ENCODE measurements around the gene ZYG11B. TPM values are rescaled to one million over a fixed set of nuclear protein-coding genes. Genes with fewer than 3 reads are reported as not detected.
"Not testable (repeated sequence)": the region's sequence is repeated elsewhere in the genome, so short reads cannot be mapped to it uniquely, and the experiment has no call there.

ZYG11B gene
- total RNA-seq, 1 donor from 2014 or later: 17.3 TPM

- TF ChIP-seq CTCF (IDR thresholded peaks at IDR 0.05): no peak
Observed at GRCh38 chr1:52686830-52687229, 39.4 kb upstream of the ZYG11B start.

GRCh38 chr1:52691821-52692220, 34.4 kb upstream of the ZYG11B start:
- POLR2A ChIA-PET: no interaction called here
- H3K9me3 Mint-ChIP-seq: no peaks in the 10 kb centered on the region
- TF ChIP-seq CTCF (IDR thresholded peaks at IDR 0.05): no peak
- H3K4me3 Mint-ChIP-seq: no peak overlapping the region
- H3K36me3 Mint-ChIP-seq (ENCODE audit: low read depth): peaks cover 37% of the 10 kb centered on the region
- intact Hi-C loops (cut with micrococcal nuclease): no loop called here
- H3K4me1 Mint-ChIP-seq: peaks cover 9% of the 10 kb centered on the region
- DNase-seq (no peak), ATAC-seq (ENCODE audit: low read depth) (no peak)
- CTCF ChIA-PET: no interaction called here
- no peaks in the 10 kb centered on the region for H3K27me3 Mint-ChIP-seq
- H3K27ac Mint-ChIP-seq: no peak overlapping the region

More at GRCh38 chr1:52686830-52687229, 39.4 kb upstream of the ZYG11B start:
- no peak for ATAC-seq (ENCODE audit: low read depth)
- Mint-ChIP-seq H3K36me3 (ENCODE audit: low read depth) (peaks cover 45% of the 10 kb centered on the region), H3K27ac (peak overlapping the region; percentile 73), H3K27me3 (no peaks in the 10 kb centered on the region), H3K4me1 (peaks cover 27% of the 10 kb centered on the region), H3K4me3 (no peak overlapping the region), H3K9me3 (no peaks in the 10 kb centered on the region)
- intact Hi-C loops (cut with micrococcal nuclease): loop anchor here (1.0 to 10.0 kb wide), 9 partner anchors 28 to 560 kb away; partner anchors contain the start of genes CC2D1B, ORC1, PRPF38A and ZFYVE9
- DNase-seq: no peak
- POLR2A ChIA-PET: interaction anchor here (0.7 to 3.4 kb wide), 8 partner anchors 16 to 632 kb away, joined by 3 to 26 read pairs (median 4); partner anchors contain the start of genes SHISAL2A, TUT4 and TXNDC12
- CTCF ChIA-PET: interaction anchor here (0.7 to 3.6 kb wide), 10 partner anchors 45 to 322 kb away, joined by 3 to 11 read pairs (median 4); partner anchors contain the start of genes CC2D1B, ORC1, PRPF38A and SHISAL2A

- Mint-ChIP-seq H3K27me3 (no peaks in the 10 kb centered on the region), H3K9me3 (no peaks in the 10 kb centered on the region), H3K4me1 (peaks cover 12% of the 10 kb centered on the region), H3K4me3 (no peak overlapping the region), H3K36me3 (ENCODE audit: low read depth) (peaks cover 29% of the 10 kb centered on the region), H3K27ac (no peak overlapping the region)
- TF ChIP-seq CTCF (IDR thresholded peaks at IDR 0.05): no peak
- POLR2A ChIA-PET: no interaction called here
- no peak for ATAC-seq (ENCODE audit: low read depth)
- DNase-seq: no peak
- CTCF ChIA-PET: no interaction called here
- intact Hi-C loops (cut with micrococcal nuclease): no loop called here
Observed at GRCh38 chr1:52692697-52693096, 33.6 kb upstream of the ZYG11B start.

- Mint-ChIP-seq H3K36me3 (ENCODE audit: low read depth) (peaks cover 27% of the 10 kb centered on the region), H3K4me1 (peaks cover 16% of the 10 kb centered on the region)
- H3K9me3 Mint-ChIP-seq; POLR2A ChIA-PET; DNase-seq; CTCF ChIA-PET; ATAC-seq (ENCODE audit: low read depth); H3K4me3 Mint-ChIP-seq; H3K27me3 Mint-ChIP-seq; H3K27ac Mint-ChIP-seq; intact Hi-C loops (cut with micrococcal nuclease): not testable (repeated sequence)
Observed at GRCh38 chr1:52693351-52693750, 32.9 kb upstream of the ZYG11B start.

- CTCF ChIA-PET: no interaction called here
Observed at GRCh38 chr1:52693843-52694242, 32.4 kb upstream of the ZYG11B start.

More at GRCh38 chr1:52693843-52694242, 32.4 kb upstream of the ZYG11B start:
- TF ChIP-seq CTCF (IDR thresholded peaks at IDR 0.05): no peak
- Mint-ChIP-seq H3K4me3 (no peak overlapping the region), H3K9me3 (no peaks in the 10 kb centered on the region), H3K36me3 (ENCODE audit: low read depth) (peaks cover 25% of the 10 kb centered on the region), H3K27ac (no peak overlapping the region), H3K4me1 (peaks cover 21% of the 10 kb centered on the region), H3K27me3 (no peaks in the 10 kb centered on the region)
- POLR2A ChIA-PET: no interaction called here
- intact Hi-C loops (cut with micrococcal nuclease): no loop called here
- ATAC-seq (ENCODE audit: low read depth) (no peak), DNase-seq (no peak)

Measured in activated B cell treated with CpG ODN at 0.5 μM for 24 hours (primary cell).